Suppressor macrophage treated with lipopolysaccharide for 1 hour (primary cell): ENCODE results near the gene ZNHIT6.
"Not testable (repeated sequence)": the region's sequence is repeated elsewhere in the genome, so short reads cannot be mapped to it uniquely, and the experiment has no call there.

Source experiments
- DNase-seq, 3 donors: peaks; one replicate each; pipeline ENCODE4 v3.0.0-alpha.2; 2020 to 2022

Gene ZNHIT6

DNA sequence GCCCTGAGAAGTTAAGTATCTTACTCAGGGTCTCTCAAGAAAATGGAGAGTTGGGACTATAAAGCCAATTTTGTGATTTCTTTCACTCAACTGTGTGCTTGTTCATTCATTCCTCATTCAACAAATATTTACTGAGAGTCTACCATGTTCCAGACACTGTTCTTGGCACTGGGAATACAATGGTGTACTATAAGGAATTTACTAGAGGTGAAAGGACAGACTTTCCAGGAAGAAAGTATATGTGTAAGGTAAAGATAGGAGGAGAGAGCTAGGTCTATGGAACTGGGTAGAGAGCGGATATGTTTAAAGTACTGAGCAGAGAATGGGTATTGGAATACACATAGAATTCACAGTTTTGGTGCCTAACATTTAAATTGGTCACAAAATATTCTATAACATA is 42.3 kb downstream of the ZNHIT6 start:
- no peak for DNase-seq

DNA sequence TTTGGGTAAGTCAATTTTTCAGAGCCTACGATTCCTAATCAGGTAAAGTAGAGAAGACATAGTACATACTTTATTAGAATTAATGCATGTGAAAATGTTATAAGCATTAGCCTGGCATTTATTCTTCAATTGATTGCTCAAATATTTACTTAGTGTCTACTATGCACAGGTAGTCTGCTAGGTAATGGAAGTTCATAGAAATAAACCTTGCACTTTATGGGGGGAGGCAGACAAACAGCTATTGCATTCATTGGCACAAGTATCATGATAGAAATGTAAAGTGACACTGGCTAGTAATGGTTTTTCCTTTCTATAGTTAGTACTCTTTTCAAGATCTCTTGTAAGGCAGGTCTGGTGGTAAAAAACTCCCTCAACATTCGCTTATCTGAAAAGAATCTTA is 44.9 kb downstream of the ZNHIT6 start:
- no peak for DNase-seq

DNA sequence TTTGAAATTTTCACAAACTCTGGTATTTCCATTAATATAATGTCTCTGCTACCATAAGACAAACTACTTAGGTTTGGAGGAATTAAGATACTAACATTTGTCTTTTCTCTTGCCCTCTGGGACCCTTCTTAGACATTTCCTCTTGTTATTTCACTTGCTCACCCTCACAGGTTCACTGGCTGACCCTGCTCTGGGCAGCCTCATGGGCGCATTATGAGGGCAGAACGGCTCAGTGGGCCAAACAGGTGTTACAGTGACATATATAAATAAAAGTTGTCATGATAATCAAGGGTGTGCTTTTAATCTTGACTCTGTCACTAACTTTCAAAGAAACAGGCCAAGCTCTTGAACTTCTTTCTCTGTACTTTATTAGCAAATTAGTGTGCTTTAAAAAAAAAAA is 46.5 kb downstream of the ZNHIT6 start:
- no peak for DNase-seq

DNA sequence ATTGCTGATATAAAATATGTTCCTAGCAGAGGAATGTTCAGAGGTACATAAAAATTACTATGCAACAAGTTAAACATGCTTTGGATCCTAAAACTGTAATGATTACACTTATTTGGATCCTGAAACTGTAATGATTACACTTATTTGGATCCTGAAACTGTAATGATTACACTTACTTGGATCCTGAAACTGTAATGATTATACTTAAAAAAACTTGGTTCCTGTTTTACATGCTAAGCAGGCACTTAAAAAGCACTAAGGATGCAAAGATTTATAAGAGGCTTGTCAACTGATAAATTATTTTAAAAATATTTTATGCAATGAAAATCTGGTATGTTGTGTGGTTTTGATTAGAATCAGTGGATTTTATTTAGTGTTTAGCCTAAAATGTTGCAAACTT is 47.7 kb downstream of the ZNHIT6 start:
- DNase-seq, result no peak

DNA sequence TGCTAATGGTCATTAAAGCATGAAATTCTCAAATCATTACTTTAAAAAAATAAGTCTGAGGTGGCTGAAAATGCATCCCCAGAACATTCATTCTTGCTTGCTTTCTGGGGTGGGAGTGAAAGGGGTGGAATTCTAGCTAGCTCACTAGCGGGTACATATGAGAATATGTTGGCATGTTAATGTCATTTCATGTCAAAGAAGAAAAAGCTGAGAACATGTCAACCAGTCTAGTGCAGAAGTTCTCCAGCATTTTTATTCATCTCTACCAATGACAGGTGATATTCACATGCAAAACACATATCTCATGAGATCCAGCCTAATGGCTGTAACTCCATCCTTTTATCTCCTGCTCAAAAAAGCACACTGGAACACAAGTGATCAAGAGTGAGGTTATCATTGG is 49.1 kb downstream of the ZNHIT6 start:
- DNase-seq, result no peak

DNA sequence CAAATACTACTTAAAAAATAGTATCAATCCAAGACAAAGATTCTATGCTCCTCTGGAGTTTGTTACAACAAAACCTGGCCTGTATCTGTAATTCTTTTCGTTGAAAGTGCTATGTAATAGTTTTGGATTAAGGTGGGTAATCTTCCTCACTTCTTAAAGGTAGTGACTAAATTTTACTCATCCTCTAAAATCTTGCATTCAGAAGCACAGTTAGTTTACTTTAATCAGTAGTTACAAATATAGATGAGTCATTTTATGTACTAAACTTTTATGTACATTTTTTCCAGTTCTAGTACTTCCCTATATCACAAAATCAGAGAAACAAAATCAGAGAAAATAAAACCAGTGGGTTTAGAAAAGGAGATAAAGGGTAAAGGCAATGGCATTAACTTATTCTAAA is 51.3 kb downstream of the ZNHIT6 start:
- no peak for DNase-seq

DNA sequence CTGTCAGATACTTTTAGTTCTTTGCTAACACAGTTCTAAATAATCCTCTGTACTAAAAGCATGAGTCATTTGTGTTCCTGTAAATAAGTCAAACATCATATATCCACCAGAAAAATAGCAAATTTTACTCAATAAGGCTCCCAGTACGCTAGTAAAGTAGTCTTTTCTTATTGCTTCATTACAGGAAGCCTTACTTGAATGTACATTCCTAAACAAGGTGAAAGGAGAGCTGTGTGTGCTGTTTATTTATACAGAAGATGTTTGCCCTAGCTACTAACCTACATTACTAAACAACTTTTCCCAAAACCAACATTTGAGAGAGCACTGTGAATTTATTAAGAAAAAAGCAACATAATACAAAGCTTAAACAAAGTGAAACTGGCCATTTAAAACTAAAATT is 52.0 kb downstream of the ZNHIT6 start:
- no peak for DNase-seq

DNA sequence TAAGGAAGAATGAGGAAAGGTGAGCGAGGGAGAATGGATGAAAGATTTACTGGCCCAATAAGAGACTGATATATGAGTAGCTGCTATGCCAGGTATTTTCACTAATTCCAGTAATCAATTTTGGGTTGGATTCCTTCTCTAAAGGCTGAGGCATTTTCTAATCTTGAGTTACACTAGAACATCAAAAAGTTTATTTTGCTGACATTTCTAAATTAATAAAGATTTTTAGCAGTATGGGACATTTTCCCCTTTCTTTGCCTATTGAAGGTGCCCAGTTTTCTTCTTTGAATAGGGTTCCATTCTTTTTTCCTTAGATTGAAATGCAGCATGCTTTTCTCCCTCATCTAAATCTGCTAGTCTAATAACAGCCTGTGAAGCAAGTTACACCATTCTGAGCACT is 52.9 kb downstream of the ZNHIT6 start:
- no peak for DNase-seq

DNA sequence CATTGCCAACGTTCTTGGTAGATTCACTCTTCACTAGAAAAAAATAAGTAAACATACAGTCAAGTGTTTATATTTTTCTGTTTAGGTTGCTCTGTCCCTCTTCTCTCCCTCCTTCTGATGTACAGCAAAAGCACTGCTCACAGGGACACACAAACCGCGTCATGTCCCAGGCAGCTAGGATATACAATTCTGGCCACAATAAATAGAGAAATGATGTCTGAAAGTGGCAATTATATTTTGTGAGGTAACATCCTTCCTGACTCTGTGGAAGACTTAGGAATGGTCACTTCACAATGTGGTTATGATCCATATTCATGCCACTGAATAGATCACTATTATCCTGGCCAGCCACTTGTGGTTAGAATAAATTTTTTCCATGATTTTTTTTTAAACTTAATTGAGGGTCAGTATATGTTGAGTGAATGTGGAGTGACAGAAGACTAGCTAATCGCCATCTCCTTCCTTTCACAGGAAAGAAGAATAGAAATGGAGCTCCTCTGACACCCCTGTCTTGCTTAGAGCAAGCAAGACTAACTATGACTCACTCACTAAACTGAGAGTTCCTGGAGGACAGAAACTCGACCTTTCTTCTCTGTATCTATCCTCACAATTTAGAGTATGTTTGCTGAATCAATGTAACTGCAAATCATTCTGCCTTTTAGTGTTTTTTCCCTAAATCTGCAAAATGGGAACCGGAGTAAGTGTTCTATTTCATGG is 54.0 kb downstream of the ZNHIT6 start:
- no peak for DNase-seq

DNA sequence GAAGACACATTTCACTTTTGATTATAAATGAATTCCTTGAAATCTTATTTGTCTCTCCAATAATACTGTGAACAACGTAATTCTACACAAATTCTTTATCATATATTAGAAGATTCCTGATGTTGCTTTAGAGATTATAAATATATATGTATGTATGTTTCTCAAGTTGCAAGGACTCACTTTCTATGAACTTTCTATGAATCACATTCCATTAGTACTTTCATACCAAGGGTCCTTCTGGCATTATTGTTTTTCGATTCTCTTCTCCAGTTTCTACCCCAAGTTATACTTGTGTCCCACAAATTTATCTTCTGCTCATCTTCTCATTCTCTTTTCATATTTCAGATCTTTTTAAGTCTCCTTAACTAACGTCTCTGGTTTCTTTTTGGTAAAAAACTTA is 55.9 kb downstream of the ZNHIT6 start:
- DNase-seq, result no peak

DNA sequence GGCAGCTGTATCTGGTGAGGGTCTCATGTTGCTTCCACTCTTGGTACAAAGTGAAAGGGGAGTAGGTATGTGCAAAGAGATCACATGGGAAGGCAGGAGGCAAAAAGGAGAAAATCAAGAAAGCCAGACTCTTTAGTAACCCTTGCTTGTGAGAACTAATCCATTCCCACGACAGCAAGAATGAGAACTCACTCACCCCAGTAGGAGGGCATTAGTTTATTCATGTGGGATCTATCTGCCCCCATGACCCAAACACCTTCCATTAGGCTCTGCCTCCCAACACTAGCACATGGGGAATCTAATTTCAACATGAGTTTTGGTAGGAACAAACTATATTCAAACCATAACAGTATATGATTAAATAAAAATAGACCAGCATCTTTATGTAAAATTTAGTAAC is 57.6 kb downstream of the ZNHIT6 start:
- DNase-seq, result no peak

DNA sequence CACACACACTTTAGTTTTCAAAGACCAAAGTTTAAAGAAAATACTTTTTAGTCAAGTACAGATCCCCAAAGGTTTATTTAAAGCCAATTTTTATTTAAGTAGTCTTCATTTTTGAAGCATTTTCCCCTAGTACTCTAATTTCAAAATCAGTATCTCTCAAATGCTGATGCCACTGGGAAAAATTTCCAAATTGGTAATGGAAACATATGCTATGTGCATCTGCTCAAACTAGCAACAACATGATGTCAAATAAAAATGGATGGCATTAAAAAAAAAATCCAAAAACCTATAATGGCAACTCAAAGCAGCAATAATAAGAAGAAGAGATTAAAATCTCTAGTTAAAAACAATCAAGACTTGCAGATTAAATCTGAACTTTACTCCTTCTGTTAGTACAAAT is 58.6 kb downstream of the ZNHIT6 start:
- no peak for DNase-seq

DNA sequence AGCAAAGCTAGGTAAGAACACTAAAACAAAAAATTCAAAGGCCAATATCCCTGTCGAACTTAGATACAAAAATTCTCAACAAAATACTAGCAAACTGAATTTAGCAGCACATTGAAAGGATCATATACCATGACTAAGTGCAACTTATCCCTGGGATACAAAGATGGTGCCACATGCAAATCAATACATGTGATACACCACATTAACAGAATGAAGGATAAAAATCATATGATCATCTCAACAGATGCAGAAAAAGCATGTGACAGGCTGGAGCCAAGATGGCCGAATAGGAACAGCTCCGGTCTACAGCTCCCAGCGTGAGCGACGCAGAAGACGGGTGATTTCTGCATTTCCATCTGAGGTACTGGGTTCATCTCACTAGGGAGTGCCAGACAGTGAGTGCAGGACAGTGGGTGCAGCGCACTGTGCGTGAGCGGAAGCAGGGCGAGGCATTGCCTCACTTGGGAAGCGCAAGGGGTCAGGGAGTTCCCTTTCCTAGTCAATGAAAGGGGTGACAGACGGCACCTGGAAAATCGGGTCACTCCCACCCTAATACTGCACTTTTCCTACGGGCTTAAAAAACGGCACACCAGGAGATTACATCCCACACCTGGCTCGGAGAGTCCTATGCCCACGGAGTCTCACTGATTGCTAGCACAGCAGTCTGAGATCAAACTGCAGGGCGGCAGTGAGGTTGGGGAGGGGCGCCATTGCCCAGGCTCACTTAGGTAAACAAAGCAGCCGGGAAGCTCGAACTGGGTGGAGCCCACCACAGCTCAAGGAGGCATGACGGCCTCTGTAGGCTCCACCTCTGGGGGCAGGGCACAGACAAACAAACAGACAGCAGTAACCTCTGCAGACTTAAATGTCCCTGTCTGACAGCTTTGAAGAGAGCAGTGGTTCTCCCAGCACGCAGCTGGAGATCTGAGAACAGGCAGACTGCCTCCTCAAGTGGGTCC is 66.4 kb downstream of the ZNHIT6 start:
- DNase-seq, result not testable (repeated sequence)

DNA sequence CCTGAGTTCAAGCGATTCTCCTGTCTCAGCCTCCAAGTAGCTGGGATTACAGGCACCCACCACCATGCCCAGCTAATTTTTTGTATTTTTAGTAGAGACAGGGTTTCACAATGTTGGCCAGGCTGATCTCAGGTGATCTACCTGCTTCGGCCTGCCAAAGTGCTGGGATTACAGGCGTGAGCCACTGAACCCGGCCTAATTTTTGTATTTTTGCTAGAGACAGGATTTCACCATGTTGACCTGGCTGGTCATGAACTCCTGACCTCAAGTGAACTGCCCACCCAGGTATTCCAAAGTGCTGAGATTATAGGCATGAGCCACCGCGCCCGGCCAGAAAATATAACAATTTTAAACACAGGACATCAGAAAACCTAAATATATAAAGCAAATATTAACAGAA is 68.3 kb downstream of the ZNHIT6 start:
- DNase-seq, result not testable (repeated sequence)

DNA sequence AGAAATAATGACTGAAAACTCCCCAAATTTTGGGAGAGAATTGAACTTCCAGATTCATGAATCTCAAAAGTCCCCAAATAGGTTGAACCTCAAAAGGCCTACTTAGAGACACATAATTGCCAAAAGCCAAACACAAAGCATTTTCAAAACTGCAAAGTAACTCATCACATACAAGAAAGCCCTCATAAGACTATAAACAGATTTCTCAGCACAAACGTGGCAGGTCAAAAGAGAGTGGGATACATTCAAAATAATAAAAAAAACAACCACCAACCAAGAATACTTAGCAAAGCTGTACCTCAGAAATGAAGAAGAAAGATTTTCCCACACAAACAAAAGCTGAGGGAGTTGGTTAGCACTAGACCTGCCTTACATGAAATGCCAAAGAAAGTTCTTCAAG is 69.8 kb downstream of the ZNHIT6 start:
- no peak for DNase-seq

DNA sequence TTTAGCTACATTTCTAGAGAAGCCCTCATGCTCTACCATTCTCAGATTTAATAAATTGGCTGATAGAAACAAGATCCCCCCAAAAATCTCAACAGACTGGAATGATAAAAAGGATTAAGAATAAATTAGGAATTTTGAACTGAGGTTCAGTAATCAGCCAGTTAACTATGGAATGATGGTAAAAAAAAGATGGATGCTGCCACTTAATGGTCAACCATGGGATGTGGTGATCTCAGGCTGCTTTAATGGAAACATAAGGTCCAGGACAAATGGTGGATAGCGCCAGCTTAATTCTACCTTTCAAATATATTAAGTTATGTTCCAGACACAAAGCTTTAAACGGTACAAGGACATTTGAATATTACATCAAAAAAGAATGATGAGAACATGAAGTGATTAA is 77.7 kb downstream of the ZNHIT6 start:
- DNase-seq, result no peak

DNA sequence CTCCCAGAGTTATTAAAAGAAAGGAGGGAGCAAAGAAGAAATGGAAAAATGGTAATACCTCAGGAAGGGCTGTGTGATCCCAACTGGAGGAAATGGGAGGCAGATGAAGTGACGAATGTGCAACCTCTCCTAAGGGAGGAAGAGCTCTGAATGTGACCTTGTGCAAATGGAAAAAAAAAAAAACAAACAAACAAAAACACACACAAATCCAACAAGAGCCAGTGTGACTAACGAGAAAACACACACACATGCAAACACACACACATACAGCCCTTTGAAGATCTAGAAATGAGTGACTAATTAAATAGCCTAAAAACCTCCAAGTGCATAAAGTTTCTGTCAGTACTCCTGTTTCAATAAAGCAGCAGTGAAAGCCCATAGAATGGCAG is 78.7 kb downstream of the ZNHIT6 start:
- no peak for DNase-seq

DNA sequence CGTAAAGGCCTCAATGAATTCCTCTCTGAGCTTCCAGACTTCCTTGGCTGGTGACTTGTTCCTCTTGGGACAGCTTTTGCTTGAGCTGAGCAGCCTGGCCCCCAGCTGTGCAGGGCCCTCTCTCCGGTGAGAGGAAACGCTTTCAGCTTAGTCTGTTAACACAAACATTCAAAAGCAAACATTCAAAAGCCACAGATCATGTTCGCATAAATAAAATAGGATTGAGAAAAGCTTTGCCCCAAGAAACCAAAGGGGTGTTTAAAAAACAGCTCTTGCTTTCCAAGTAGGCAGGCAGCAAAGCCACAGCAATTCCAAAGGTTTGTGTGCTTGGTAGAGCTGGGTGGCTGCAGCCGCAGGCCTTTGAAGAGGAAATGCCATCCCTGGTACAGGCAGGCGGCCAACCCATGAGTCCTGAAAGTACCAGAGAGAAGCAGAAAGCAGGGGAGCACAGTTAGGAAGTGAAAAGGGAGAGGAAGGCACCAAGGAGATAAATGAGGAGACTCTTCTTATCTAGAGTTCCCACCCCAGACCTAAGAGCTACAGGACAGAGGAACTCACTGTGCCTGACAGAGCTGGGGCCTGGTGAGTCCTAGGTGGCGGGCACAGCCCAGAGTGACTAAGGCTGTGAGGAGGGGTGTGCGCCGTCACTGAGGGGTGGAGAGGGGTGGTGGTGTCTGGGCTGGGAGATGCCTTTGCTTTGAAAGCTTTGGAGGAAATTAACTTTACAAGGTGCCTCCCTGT is 79.3 kb downstream of the ZNHIT6 start:
- DNase-seq, result no peak

DNA sequence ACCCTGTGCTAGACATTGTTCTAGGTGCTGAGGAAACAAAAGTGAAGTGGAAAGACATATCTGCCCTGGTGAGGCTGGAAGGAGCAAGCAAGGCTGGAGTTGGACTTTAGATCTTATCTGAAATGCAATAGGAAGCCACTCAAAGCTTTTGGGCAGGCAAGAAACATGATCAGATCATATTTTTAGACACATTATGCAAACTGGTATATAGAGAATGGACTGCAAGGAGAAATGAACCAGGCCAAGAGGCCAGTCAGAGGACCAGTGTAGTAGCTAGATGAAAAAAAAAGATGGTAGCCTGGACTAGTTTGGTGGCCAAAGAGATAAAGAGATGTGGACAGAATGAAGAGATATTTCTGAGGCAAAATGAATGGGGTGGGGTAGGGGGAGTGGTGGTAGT is 81.4 kb downstream of the ZNHIT6 start:
- no peak for DNase-seq

DNA sequence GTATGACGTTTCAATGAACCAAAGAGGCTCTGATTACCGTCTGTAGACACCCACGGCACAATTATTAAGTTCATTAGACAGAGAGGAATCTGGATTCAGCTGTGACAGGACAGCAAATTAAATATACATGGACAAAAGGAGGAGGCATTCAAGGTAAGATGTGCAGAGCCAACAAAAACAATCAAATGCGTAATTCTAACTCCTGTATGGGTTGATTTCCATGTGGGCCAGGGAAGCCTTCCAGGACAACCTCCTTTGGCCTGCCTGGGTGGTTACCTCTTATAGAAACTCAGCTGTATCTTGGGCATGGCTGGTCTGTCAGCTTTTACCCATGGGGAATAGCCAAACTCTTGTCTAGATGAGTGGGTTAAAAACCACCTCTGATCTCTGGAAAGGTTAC is 83.9 kb downstream of the ZNHIT6 start:
- DNase-seq, result no peak

DNA sequence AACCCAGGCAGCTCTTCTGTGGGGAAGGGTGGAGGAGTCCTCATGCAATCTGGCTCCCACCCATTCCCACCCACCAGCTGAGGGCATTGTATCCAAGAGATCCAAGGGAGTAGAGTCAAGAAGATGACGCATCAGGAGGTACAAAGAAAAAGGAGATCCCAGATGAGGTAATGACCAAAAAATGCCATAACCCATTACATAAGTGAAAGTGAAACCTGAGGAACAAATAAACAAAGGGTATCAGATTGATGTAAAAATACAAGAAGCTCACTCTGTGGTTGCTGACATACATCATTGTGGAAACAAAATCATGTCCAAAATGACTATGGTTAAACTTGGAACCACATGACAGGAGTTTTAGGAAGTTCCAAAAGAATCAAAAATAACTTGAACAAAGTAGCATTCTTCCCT is 85.2 kb downstream of the ZNHIT6 start:
- DNase-seq, result no peak

DNA sequence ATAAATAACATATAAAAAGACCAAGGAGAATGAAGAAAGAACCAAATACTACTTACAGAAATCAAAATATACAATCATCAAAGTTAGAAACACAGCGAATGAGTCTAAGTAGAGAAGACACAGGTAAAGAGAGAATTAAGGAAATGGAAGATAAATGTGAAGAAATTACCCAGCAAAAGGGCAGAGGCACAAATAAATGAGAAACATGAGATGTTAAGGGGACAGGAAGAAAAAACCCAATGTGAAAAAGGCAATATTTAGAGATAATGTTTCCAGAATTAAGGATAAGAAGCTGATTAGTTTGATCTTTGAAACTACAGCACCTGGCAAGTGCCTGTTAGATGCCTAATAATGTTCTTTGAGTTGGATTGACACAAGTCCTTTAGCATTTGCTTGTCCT is 86.8 kb downstream of the ZNHIT6 start:
- DNase-seq, result no peak

DNA sequence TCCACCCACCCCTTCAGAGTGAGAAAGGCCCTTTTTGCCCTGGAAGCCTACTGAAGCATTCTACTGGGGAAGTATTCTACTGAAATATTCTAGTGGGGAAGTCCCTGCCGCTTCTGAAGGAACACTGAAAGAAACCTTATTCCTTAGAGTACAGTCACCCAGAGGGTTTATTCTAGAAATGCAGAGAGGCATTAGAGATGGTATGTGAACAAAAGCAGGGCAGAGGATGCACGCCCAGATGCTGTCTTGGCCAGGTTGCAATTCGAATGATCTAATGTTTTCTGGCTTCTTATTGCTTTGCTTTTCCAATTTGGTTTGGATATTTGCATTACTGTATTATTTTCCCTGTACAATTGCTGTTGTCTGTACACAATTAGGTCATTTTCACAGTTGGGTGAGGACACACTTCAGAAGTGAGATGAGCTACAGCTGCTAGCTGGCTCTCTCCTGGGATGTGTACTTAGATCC is 90.6 kb downstream of the ZNHIT6 start:
- no peak for DNase-seq

DNA sequence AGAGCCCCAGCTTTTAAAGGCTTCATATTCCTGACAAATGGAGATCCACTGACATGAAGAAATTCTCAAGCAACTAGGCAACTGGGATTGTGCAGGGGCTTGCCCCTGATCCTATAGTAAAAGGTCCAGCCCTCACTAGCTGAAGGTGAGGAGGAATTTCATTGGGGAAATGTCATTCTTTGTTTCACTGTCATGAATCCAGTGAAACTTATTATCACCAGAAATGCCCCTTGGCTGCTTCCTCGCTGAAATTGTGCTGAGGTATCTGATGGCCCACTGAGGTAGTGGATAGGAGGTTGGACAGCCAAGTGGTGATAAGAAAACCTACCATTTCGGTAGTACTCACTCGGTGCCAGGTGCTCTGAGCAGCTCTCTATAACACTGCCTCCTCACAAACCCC is 91.5 kb downstream of the ZNHIT6 start:
- DNase-seq, result no peak
